ENCODE data around the gene FGD4. TPM values are rescaled to one million over a fixed set of nuclear protein-coding genes. Genes with fewer than 3 reads are reported as not detected.
A peak's percentile ranks its signal among the peaks of the same experiment; 100 is the strongest.

Gene FGD4
- 1 to 10 TPM in 1 of 2 experiments, under 1 TPM in 1; 0.91 to 1.4 TPM for total RNA-seq

DNA sequence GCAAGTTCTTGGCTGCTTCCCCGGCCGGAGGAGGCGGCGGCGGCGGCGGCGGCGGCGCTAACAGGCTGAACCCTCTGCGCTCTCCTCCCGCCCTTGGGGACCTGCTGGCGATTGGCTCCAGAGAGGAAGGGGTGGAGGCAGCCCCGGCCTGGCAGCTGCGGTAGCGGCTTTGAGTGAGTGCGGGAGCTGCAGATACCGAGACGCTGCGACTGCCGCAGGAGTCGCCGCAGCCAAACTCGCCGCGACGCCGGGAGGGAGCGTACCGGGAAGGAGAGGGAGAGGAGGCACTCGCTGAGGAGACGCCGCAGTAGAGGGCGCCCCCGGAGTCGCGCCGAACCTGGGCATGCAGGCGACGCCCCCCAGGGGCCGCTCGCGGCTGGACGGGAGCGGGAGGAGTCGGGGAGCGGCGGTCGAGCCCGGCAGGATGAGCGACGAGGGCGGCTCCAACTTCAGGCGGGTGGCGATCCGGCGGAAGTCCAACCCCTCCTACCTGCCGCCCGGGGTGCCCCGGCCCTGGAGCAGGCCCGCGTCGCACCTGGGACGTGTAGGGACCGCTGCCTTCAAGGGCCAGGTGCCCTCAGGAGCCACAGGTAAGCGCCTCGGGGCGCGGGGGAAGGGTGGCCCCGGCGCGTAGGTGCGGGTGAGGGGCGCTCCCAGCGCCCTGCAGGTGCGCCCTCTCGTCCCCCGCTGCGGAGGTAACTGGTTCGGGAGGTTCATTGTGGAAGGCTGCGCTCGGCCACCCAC lies at the start of gene FGD4:
TSS of gene FGD4 (plus strand) at position 189 of the 744 bp plus-strand sequence.
- Mint-ChIP-seq H3K4me3 (peak within 1 kb of the TSS; percentile 96), H3K36me3 (no peaks in the 10 kb centered on the region), H3K27me3 (peaks cover 36% of the 10 kb centered on the region), H3K27ac (peak within 1 kb of the TSS; percentile 81), H3K9me3 (no peaks in the 10 kb centered on the region), H3K4me1 (peaks cover 10% of the 10 kb centered on the region)
- POLR2A ChIA-PET, result interaction anchor here (0.6 kb wide), 1 partner anchor 302 kb away, joined by 7 read pairs; no protein-coding TSS in a partner anchor
- ATAC-seq (ENCODE audit: low read depth), result peak; percentile 96
- peak; percentile 78 for DNase-seq

DNA sequence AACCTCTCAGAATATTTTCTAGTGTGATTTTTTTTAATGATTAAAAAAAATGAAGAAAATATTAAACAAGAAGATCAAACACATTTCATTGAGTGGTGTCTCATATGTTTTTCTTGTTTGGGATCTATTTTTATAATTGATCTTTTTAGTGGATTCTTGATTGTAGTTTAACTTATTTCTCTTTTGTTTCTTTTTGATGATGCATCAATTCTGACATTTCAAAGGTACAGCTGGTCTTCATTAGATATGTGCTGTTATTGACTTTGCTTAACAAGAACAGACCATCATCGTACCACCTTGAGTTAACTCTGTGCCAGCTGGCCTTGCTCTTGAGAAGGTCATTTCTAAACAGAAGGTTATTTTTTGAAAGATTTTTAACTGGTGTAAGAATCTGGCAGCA lies 45.8 kb upstream of the FGD4 start:
- no peaks in the 10 kb centered on the region for H3K27me3 Mint-ChIP-seq
- H3K4me1 Mint-ChIP-seq, result no peaks in the 10 kb centered on the region
- H3K36me3 Mint-ChIP-seq, result peaks cover 2% of the 10 kb centered on the region
- H3K4me3 Mint-ChIP-seq, result no peak overlapping the region
- POLR2A ChIA-PET, result no interaction called here
- DNase-seq (no peak), ATAC-seq (ENCODE audit: low read depth) (no peak)
- no peak overlapping the region for H3K27ac Mint-ChIP-seq
- no peaks in the 10 kb centered on the region for H3K9me3 Mint-ChIP-seq

DNA sequence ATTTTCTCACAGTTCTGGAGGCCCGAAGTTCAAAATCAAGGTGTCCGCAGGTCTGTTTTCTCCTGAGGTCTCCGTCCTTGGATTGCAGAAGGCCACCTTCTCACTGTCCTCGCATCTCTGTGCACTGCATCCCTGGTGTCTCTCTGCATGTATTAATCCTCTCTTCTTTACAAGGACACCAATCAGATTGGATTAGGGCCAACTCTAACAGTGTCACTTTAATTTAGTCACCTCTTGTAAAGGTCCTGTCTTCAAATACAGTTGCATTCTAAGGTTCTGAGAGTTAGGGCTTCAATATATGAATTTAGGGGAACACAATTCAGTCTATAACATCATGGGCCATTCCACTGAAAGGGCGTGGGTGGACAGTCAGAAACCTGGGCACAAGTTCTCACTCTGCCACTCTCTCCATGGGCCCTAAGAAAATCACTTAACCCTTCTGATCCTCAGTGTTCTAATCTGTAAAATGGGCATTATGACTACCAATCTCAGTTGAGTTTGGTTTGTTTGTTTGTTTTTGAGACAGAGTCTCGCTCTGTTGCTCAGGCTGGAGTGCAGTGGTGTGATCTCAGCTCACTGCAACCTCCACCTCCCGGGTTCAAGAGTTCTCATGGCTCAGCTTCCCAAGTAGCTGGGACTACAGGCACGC lies 41.6 kb upstream of the FGD4 start:
- ATAC-seq (ENCODE audit: low read depth) (no peak), DNase-seq (no peak)
- H3K4me3 Mint-ChIP-seq, result no peak overlapping the region
- H3K27ac Mint-ChIP-seq, result no peak overlapping the region
- POLR2A ChIA-PET, result no interaction called here
- no peaks in the 10 kb centered on the region for H3K36me3 Mint-ChIP-seq
- no peaks in the 10 kb centered on the region for H3K9me3 Mint-ChIP-seq
- H3K4me1 Mint-ChIP-seq, result no peaks in the 10 kb centered on the region
- no peaks in the 10 kb centered on the region for H3K27me3 Mint-ChIP-seq

DNA sequence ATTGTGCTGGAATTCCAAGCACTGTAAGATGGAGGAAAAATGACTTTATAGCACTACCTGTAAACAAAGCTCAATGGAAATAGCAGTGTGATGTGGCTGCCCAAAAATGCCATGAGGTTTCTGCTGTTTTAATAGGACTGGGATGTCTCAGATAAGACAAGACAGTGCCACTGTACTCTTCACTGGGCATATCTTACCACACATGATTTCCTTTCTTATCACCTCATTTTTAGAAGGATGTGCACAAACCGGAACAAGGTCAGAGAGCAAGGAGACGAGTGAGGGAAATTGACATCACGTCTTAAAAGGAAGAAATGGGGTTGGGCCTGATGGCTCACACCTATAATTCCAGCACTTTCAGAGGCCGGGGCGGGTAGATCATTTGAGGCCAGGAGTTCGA lies 38.4 kb upstream of the FGD4 start:
- DNase-seq (no peak), ATAC-seq (ENCODE audit: low read depth) (no peak)
- Mint-ChIP-seq H3K27ac (no peak overlapping the region), H3K27me3 (no peaks in the 10 kb centered on the region), H3K9me3 (no peaks in the 10 kb centered on the region), H3K4me1 (no peaks in the 10 kb centered on the region), H3K4me3 (no peak overlapping the region), H3K36me3 (no peaks in the 10 kb centered on the region)
- POLR2A ChIA-PET, result no interaction called here

DNA sequence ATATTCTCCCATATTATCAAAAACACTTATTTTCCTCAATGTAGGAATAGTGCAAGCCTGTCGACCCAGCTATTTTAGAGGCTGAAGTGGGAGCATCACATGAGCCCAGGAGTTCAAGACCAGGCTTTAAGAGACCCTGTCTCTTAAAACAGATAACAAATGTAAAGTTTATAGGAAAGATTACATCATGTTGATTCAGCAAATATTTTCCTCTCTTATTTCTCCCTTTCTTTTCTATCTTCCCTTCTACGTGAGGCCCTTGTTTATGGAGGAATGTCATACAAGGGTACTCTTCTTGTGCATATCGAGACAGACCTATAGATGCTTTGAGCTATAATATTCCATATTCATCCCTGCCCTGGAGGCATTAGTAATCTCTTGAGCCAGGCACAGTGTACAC lies 36.5 kb upstream of the FGD4 start:
- no peak for DNase-seq
- H3K27me3 Mint-ChIP-seq, result no peaks in the 10 kb centered on the region
- no peak for ATAC-seq (ENCODE audit: low read depth)
- no peak overlapping the region for H3K27ac Mint-ChIP-seq
- no peaks in the 10 kb centered on the region for H3K36me3 Mint-ChIP-seq
- POLR2A ChIA-PET, result no interaction called here
- H3K4me3 Mint-ChIP-seq, result no peak overlapping the region
- no peaks in the 10 kb centered on the region for H3K9me3 Mint-ChIP-seq
- no peaks in the 10 kb centered on the region for H3K4me1 Mint-ChIP-seq

DNA sequence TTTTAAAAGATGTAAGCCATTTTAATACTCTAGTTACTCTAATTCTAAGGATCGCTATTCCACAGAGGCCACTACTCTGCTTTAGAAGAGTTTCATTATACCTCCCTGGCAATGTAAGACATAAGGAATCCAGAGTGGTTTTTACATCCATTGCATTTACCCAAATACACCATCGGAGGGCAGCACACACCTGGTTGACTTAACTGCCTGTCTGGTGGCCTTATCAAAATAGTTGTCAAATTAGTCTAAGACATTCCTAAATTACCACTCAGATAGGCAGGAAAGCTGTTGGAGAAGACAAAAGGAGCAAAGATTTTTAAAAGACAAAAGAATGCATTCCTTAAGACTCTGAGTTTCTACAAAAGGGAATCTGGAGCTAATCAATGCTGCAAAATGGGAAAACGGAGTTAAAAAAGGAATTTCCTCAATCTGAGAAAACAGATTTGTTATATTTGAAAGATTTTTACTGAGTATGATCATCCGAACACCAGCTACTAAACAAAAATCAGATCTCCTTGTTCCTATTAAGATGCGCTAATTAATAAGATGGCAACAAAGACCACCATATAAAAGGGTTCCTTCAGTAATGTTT lies 33.8 kb upstream of the FGD4 start:
- H3K9me3 Mint-ChIP-seq, result no peaks in the 10 kb centered on the region
- no peaks in the 10 kb centered on the region for H3K4me1 Mint-ChIP-seq
- H3K27me3 Mint-ChIP-seq, result no peaks in the 10 kb centered on the region
- no peak overlapping the region for H3K27ac Mint-ChIP-seq
- POLR2A ChIA-PET, result no interaction called here
- DNase-seq (no peak), ATAC-seq (ENCODE audit: low read depth) (no peak)
- H3K36me3 Mint-ChIP-seq, result no peaks in the 10 kb centered on the region
- H3K4me3 Mint-ChIP-seq, result no peak overlapping the region

DNA sequence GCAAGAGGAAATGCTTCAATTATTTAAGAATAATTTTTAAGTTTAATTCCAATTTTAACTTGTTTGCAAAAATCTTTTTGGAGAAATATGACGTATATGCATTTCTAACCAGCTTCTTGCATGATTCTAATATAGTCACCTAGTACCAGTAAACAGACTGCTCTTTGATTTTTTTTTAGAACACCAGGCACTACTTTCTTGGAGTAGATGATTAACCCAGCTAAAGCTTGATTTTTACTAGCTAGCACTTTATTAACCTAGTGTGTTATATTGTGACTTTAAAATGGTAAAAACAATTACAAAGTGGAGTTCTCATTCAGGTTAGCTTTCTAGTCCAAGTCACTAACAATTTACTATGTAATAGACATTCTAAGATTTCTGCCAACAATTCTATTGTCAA lies 32.6 kb upstream of the FGD4 start:
- Mint-ChIP-seq H3K27ac (no peak overlapping the region), H3K27me3 (no peaks in the 10 kb centered on the region), H3K4me3 (no peak overlapping the region), H3K4me1 (no peaks in the 10 kb centered on the region), H3K9me3 (no peaks in the 10 kb centered on the region), H3K36me3 (no peaks in the 10 kb centered on the region)
- DNase-seq, result no peak
- ATAC-seq (ENCODE audit: low read depth), result no peak
- POLR2A ChIA-PET, result no interaction called here

DNA sequence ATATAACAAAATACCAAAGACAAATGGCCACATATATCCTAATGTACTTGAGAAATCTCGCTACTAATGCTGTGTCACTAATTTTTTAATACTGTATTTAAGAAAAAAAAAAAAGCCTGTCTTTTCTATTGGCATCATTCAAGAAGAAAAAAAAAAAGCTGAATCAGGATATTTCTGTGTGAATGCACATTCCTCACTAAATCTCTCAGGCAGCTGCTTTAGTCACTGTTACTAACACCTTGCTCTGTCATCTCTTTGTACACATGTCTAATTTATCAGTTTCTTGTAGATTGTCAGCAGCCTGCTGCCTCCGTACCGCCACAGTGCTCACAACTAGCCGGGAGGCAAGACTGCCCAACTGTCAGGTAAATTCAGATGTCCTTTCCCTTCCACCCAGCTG lies 32.0 kb upstream of the FGD4 start:
- Mint-ChIP-seq H3K9me3 (no peaks in the 10 kb centered on the region), H3K36me3 (no peaks in the 10 kb centered on the region), H3K4me1 (no peaks in the 10 kb centered on the region), H3K27ac (no peak overlapping the region), H3K4me3 (no peak overlapping the region), H3K27me3 (no peaks in the 10 kb centered on the region)
- DNase-seq (no peak), ATAC-seq (ENCODE audit: low read depth) (no peak)
- POLR2A ChIA-PET, result no interaction called here

DNA sequence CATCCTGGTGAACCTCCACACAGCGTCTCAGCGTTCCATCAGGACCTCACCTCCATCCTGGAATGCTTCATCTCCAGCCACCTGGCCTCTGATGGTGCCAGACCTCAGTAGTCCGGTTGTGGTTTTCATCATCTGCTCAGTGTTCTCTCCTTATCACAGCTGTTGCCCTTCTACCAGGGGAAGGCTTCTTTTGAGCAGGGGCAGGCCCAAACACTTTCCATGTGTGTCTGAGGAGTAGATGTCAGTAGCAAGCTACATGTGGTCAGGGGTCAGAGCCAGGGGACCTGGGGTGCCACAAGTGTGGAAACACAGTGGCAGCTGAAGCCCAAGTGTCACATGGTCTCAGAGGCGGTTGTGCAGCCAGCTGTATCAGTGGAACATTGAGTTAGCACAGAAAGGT lies 30.2 kb upstream of the FGD4 start:
- Mint-ChIP-seq H3K9me3 (no peaks in the 10 kb centered on the region), H3K36me3 (no peaks in the 10 kb centered on the region), H3K27me3 (no peaks in the 10 kb centered on the region), H3K27ac (no peak overlapping the region), H3K4me3 (no peak overlapping the region), H3K4me1 (no peaks in the 10 kb centered on the region)
- DNase-seq (no peak), ATAC-seq (ENCODE audit: low read depth) (no peak)
- POLR2A ChIA-PET, result no interaction called here

DNA sequence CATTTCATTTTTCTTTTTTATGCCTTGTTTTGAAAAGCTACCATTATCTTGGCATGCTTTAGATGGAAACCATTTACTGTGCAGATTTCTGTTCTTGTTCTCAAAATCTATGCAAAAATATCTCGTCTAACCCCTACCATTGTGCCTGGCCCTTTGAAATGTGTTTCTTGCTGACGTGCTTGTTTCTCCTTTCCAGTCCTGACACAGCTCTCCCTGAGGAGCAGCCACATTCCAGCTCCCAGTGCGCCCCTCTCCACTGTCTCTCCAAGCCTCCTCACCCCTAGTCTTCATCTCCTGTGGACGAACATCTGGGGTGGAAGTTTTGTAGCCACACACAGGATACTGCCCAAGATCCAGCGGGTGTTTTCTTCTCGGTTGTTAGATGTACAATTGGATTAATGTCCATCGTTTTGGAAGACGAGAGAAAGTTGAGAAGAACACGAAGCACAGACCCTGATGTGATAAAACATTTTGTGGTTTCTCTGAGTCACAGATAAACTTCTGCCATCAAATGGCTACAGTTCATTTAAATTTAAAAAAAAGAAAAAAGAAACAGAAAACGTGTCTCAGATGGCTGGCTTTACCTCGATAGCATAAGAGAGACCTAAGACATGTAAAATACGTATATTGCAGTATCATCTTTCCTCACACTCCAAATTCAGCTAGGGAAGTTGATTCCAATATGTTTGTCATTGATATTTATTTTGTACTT lies 21.9 kb upstream of the FGD4 start:
- POLR2A ChIA-PET, result interaction anchor here (0.5 kb wide), 1 partner anchor 434 kb away, joined by 3 read pairs; no protein-coding TSS in a partner anchor
- Mint-ChIP-seq H3K4me1 (no peaks in the 10 kb centered on the region), H3K27me3 (peaks cover 10% of the 10 kb centered on the region), H3K9me3 (no peaks in the 10 kb centered on the region), H3K27ac (no peak overlapping the region), H3K4me3 (no peak overlapping the region), H3K36me3 (no peaks in the 10 kb centered on the region)
- no peak for DNase-seq
- no peak for ATAC-seq (ENCODE audit: low read depth)

DNA sequence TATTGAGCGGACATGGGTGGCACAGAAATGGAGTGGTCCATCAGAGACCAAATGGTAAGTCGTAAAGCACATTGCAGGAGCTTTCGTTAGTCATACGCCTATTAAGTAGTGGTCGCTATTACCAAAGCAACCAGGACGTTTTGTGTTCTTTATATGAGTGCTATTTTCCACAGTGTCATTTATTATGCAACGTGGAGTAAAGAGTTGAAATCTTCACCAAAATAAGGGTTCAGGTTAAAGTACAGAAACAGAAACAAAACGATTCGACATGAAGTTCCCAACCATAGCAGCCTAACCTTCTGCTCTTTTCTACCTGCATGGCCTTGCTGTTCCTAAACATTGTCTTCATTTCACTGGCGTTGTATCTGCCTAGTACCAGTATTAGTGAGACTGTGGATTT lies 20.1 kb upstream of the FGD4 start:
- ATAC-seq (ENCODE audit: low read depth) (no peak), DNase-seq (no peak)
- Mint-ChIP-seq H3K9me3 (no peaks in the 10 kb centered on the region), H3K36me3 (no peaks in the 10 kb centered on the region), H3K4me3 (no peak overlapping the region), H3K27ac (no peak overlapping the region), H3K27me3 (peaks cover 14% of the 10 kb centered on the region), H3K4me1 (no peaks in the 10 kb centered on the region)
- POLR2A ChIA-PET, result no interaction called here

DNA sequence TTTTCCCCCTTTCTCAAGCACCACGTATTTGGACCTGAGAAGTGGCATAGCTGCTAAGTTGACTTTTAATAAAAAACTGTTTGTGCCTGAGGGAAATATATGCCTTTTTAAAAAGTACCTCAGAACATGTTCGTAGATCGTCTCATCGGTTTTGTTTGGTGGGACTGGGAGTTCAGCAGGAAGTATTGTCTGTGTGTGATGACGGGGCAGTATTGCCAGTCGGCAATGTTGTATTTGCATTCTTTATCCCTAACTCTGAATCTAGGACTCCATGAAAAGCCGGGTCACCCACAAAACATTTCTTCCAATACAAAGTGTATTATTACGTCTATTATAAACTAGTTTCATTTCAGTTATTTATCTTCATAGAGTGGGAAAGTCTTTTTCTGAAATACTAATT lies 19.7 kb upstream of the FGD4 start:
- Mint-ChIP-seq H3K9me3 (no peaks in the 10 kb centered on the region), H3K36me3 (no peaks in the 10 kb centered on the region), H3K27me3 (peaks cover 18% of the 10 kb centered on the region), H3K4me1 (no peaks in the 10 kb centered on the region), H3K27ac (no peak overlapping the region), H3K4me3 (no peak overlapping the region)
- POLR2A ChIA-PET, result no interaction called here
- ATAC-seq (ENCODE audit: low read depth), result no peak
- no peak for DNase-seq

DNA sequence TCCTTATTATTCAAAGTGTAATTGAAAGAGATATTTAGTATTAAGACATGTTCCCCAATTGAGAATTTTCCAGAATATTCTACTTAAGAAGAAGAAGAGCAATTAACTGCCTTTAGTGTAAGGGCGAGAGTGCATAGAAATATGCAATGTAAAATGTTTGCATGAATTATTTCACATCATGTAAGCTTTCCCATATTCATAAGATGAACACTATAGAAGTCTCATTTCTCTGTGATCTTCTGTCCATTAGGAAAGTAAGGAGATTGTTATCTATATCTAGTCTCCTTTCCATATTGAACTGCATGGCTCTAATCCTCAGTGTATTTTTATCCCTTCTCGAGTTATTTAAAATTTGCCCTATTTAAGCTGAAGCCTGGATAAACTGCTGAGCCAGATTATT lies 17.1 kb upstream of the FGD4 start:
- H3K4me1 Mint-ChIP-seq, result no peaks in the 10 kb centered on the region
- no peaks in the 10 kb centered on the region for H3K9me3 Mint-ChIP-seq
- peaks cover 18% of the 10 kb centered on the region for H3K27me3 Mint-ChIP-seq
- H3K27ac Mint-ChIP-seq, result no peak overlapping the region
- no peak overlapping the region for H3K4me3 Mint-ChIP-seq
- POLR2A ChIA-PET, result no interaction called here
- ATAC-seq (ENCODE audit: low read depth), result no peak
- DNase-seq, result no peak
- H3K36me3 Mint-ChIP-seq, result no peaks in the 10 kb centered on the region
